Measurements from ENCODE around the gene PMEPA1. TPM values are rescaled to one million over a fixed set of nuclear protein-coding genes. Genes with fewer than 3 reads are reported as not detected.

The PMEPA1 gene
- total RNA-seq, 2 donors from 2014 or later, result 96.5 to 245 TPM

GRCh38 chr20:57675773-57676172 is 34.0 kb downstream of the PMEPA1 start:
- TF ChIP-seq POLR2AphosphoS5 (IDR thresholded peaks at IDR 0.05) (no peak), POLR2A (IDR thresholded peaks at IDR 0.05) (no peak), CTCF (IDR thresholded peaks at IDR 0.05) (no peak)
- H3K36me3 ChIP-seq, result no peaks in the 10 kb centered on the region
- H3K9me3 ChIP-seq, result no peaks in the 10 kb centered on the region
- peaks cover 48% of the 10 kb centered on the region for H3K4me1 ChIP-seq (replicated peaks)
- H3K27me3 ChIP-seq (replicated peaks; ENCODE audit: insufficient read depth), result no peaks in the 10 kb centered on the region
- H3K27ac ChIP-seq, result peak overlapping the region; percentile 6 to 55
- 77% methylated on average over 12 of the region's 12 CpGs for WGBS
- intact Hi-C loops (cut with DNase I), result no loop called here
- H3K4me3 ChIP-seq, result no peak overlapping the region
- no peak for DNase-seq (ENCODE audit: low spot score)

GRCh38 chr20:57672953-57673575 is 36.8 kb downstream of the PMEPA1 start:
- Histone ChIP-seq H3K36me3 (no peaks in the 10 kb centered on the region), H3K4me1 (replicated peaks) (peaks cover 56% of the 10 kb centered on the region), H3K27me3 (replicated peaks; ENCODE audit: insufficient read depth) (no peaks in the 10 kb centered on the region), H3K9me3 (no peaks in the 10 kb centered on the region), H3K27ac (peak overlapping the region in 1 of 2 donors; percentile 58), H3K4me3 (no peak overlapping the region)
- intact Hi-C loops (cut with DNase I), result no loop called here
- no peak for TF ChIP-seq POLR2AphosphoS5 (IDR thresholded peaks at IDR 0.05)
- no peak for TF ChIP-seq CTCF (IDR thresholded peaks at IDR 0.05)
- no peak for TF ChIP-seq POLR2A (IDR thresholded peaks at IDR 0.05)
- 85% methylated on average over 17 of the region's 17 CpGs for WGBS
- DNase-seq (ENCODE audit: low spot score), result no peak

GRCh38 chr20:57672164-57672563 is 37.7 kb downstream of the PMEPA1 start:
- no peaks in the 10 kb centered on the region for H3K9me3 ChIP-seq
- no peak overlapping the region for H3K4me3 ChIP-seq
- peaks cover 53% of the 10 kb centered on the region for H3K4me1 ChIP-seq (replicated peaks)
- H3K27me3 ChIP-seq (replicated peaks; ENCODE audit: insufficient read depth), result no peaks in the 10 kb centered on the region
- TF ChIP-seq POLR2AphosphoS5 (IDR thresholded peaks at IDR 0.05), result no peak
- no peak for TF ChIP-seq CTCF (IDR thresholded peaks at IDR 0.05)
- TF ChIP-seq POLR2A (IDR thresholded peaks at IDR 0.05), result no peak
- H3K36me3 ChIP-seq, result peaks cover 0 to 4% of the 10 kb centered on the region in 2 donors
- intact Hi-C loops (cut with DNase I), result no loop called here
- no peak for DNase-seq (ENCODE audit: low spot score)
- WGBS, result 68% methylated on average over 26 of the region's 26 CpGs
- H3K27ac ChIP-seq, result peak overlapping the region in 1 of 2 donors; percentile 58

- H3K36me3 ChIP-seq, result peaks cover 0 to 4% of the 10 kb centered on the region in 2 donors
- H3K4me1 ChIP-seq (replicated peaks), result peaks cover 53% of the 10 kb centered on the region
- 84% methylated on average over 4 of the region's 4 CpGs for WGBS
- H3K27ac ChIP-seq, result peak overlapping the region in 1 of 2 donors; percentile 58
- H3K4me3 ChIP-seq, result no peak overlapping the region
- no peak for DNase-seq (ENCODE audit: low spot score)
- H3K9me3 ChIP-seq, result no peaks in the 10 kb centered on the region
- intact Hi-C loops (cut with DNase I), result no loop called here
- no peaks in the 10 kb centered on the region for H3K27me3 ChIP-seq (replicated peaks; ENCODE audit: insufficient read depth)
- TF ChIP-seq POLR2A (IDR thresholded peaks at IDR 0.05) (no peak), CTCF (IDR thresholded peaks at IDR 0.05) (no peak), POLR2AphosphoS5 (IDR thresholded peaks at IDR 0.05) (no peak)
Measured at GRCh38 chr20:57671662-57672061, 38.2 kb downstream of the PMEPA1 start.

- H3K4me3 ChIP-seq, result no peak overlapping the region
- DNase-seq (ENCODE audit: low spot score), result no peak
- no peaks in the 10 kb centered on the region for H3K9me3 ChIP-seq
- TF ChIP-seq POLR2AphosphoS5 (IDR thresholded peaks at IDR 0.05) (no peak), CTCF (IDR thresholded peaks at IDR 0.05) (no peak), POLR2A (IDR thresholded peaks at IDR 0.05) (no peak)
- peak overlapping the region in 1 of 2 donors; percentile 11 for H3K27ac ChIP-seq
- H3K27me3 ChIP-seq (replicated peaks; ENCODE audit: insufficient read depth), result no peaks in the 10 kb centered on the region
- peaks cover 51% of the 10 kb centered on the region for H3K4me1 ChIP-seq (replicated peaks)
- 66% methylated on average over 10 of the region's 10 CpGs for WGBS
- peaks cover 0 to 4% of the 10 kb centered on the region in 2 donors for H3K36me3 ChIP-seq
- intact Hi-C loops (cut with DNase I), result no loop called here
Measured at GRCh38 chr20:57671072-57671391, 38.8 kb downstream of the PMEPA1 start.
